Gastrocnemius medialis (tissue), 4 donors: ENCODE measurements around the gene CYP4V2.

ENCODE experiments used
- POLR2A ChIP-seq, 2 donors: fragments of 450-650 bp; IDR thresholded peaks; one replicate each; pipeline ENCODE4 v1.6.1; 2017; ENCODE audit warnings: antibody characterized with exemption in 2 of 2, mild to moderate bottlenecking in 2 of 2, moderate library complexity in 2 of 2
- TF ChIP-seq, protein P1 (sequence below), 5 experiments: fragments of 450-650 bp in 3 of 5; fragments of 200-600 bp in 2 of 5; sonication (generic) in 2 of 5; IDR thresholded peaks in 4 of 5; conservative IDR thresholded peaks in 1 of 5; 1 replicate in 4 of 5; 2 replicates in 1 of 5; pipeline ENCODE4 v1.5.1; 2016 to 2019; ENCODE audit warnings: antibody characterized with exemption in 5 of 5, mild to moderate bottlenecking in 3 of 5, moderate library complexity in 3 of 5

DNA sequence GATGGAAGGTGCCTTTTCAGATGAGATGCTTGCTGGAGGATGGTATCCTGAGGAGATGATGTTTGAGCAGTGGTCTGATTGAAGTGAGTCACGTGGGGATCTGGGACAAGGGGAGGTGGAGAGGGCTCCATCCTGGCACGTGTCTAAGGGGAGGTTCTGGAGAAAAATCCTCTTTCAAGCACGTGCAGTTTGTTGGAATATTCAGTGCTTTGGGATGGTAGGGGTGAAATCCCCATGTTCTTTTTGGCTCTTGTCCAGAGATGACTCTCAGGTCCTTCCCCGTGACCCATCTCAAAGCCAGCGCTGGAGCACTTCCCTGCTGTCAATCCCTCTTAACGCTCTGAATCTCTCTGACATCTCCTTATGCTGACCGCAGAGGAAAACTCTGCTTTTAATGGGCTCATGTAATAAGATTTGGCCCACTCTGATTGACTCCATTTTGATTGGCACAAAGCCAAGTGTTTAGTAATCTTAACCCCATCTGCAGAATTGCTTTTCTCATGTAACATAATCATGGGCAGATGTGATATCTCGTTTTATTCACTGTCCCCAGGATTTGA is 25.2 kb downstream of the CYP4V2 start:
- TF ChIP-seq, protein P1, sequence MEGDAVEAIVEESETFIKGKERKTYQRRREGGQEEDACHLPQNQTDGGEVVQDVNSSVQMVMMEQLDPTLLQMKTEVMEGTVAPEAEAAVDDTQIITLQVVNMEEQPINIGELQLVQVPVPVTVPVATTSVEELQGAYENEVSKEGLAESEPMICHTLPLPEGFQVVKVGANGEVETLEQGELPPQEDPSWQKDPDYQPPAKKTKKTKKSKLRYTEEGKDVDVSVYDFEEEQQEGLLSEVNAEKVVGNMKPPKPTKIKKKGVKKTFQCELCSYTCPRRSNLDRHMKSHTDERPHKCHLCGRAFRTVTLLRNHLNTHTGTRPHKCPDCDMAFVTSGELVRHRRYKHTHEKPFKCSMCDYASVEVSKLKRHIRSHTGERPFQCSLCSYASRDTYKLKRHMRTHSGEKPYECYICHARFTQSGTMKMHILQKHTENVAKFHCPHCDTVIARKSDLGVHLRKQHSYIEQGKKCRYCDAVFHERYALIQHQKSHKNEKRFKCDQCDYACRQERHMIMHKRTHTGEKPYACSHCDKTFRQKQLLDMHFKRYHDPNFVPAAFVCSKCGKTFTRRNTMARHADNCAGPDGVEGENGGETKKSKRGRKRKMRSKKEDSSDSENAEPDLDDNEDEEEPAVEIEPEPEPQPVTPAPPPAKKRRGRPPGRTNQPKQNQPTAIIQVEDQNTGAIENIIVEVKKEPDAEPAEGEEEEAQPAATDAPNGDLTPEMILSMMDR (IDR thresholded peaks at IDR 0.05 in 4 of 5, conservative IDR thresholded peaks at IDR 0.05 in 1 of 5): no peak
- TF ChIP-seq POLR2A (IDR thresholded peaks at IDR 0.05): no peak
